GM19452 (cell line): ENCODE measurements around the gene TRIM17.

Experiments used
- ATAC-seq: cut with Tn5 transposase; IDR thresholded peaks from one replicate; pipeline ENCODE4 v1.9.1; 2021; ENCODE audit not compliant: unreplicated experiment

TRIM17 gene

DNA sequence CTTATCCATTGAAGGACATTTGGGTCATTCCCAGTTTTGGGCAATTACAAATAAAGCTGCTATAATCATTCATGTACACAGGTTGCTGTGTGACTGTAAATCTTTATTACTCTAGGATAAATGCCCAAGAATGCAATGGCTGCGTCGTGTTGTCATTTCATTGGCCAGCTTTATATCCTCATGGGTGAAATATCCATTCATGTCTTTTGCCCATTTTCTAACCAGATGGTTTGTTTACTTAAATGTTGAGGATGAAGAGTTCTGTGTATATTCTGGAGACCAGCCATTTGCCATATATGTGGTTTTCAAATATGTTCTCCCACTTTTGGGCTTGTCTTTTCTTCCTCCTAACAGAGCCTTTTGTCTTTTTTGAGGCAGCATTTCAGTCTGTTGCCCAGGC lies 35.3 kb downstream of the TRIM17 start:
- ATAC-seq, result no peak

- no peak for ATAC-seq
Observed at GRCh38 chr1:228379666-228380065, 37.0 kb downstream of the TRIM17 start.

GRCh38 chr1:228378873-228379460 lies 37.7 kb downstream of the TRIM17 start:
- no peak for ATAC-seq

DNA sequence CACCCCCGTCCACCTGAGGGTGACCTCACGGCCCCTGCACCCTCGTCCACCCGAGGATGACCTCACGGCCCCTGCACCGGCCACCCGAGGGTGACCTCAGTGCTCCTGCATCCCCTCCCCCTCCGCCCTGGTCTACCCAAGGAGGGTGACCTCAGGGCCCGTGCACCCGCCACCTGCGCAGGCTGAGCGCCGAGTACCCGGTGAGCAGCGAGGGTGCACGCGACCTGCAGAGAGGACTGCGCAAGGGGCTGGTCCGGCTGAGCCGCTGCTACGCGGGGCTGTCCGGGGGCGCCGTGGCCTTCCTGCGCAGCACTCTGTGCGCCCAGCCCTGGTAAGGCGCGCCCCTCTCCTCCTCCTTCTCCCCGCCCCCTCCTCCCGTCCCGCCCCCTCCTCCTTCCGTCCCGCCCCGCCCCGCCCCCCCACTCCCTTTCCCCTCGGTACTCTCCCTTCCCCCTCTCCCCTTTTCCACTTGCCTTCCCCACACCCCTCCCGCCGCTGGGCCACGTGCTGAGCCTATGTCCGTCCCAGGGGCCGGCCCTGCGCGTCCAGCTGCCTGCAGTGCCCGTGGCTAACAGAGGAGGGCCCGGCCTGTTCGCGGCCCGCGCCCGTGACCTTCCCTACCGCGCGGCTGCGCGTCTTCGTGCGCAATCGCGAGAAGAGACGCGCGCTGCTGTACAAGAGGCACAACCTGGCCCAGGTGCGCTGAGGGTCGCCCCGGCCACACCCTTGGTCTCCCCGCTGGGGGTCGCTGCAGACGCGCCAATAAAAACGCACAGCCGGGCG lies 38.4 kb downstream of the TRIM17 start:
- ATAC-seq, result no peak

- no peak for ATAC-seq
Observed at GRCh38 chr1:228377664-228378089, 39.0 kb downstream of the TRIM17 start.

- ATAC-seq, result no peak
Observed at GRCh38 chr1:228376651-228377631, 39.7 kb downstream of the TRIM17 start.

DNA sequence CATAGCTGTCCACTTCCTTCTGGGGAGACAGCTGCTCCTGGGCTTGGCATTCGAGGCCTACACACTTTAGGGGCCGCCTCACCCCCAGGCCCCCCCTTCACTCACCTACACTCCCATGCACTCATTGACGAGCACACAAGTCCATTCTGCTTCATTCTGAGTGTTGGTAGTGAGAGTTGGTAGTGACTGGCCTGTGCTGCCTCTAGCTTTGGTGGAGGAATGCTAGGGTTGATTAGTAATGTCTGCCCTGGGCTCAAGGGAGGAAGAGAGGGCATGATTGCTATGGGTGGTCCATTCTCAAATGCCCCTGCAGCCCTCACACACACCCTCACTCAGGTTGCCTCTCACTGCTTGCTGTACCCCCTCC lies 40.4 kb downstream of the TRIM17 start:
- no peak for ATAC-seq

DNA sequence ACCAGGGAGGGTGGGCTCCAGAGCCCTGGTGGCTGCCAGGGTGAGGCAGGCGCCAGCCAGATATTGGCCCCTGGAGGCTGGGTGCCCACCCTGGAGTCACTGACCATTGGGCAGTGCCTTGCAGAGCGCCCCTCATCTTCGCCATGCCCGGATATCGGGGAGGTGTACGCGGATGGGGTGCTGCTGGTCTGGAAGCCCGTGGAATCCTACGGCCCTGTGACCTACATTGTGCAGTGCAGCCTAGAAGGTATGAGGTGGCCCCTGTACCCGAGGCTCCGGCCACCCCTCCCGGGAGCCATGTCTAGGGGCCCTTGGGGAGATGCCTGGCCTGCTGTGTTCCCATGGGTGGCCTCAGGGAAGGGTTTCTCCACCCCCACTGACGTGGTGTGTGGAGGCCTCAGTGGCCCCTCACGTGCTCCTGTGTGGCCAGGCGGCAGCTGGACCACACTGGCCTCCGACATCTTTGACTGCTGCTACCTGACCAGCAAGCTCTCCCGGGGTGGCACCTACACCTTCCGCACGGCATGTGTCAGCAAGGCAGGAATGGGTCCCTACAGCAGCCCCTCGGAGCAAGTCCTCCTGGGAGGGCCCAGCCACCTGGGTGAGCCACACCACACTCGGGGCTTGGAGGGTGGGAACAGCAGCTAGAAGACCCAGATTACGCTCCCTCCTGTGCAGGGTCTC lies 40.9 kb downstream of the TRIM17 start:
- ATAC-seq, result no peak

DNA sequence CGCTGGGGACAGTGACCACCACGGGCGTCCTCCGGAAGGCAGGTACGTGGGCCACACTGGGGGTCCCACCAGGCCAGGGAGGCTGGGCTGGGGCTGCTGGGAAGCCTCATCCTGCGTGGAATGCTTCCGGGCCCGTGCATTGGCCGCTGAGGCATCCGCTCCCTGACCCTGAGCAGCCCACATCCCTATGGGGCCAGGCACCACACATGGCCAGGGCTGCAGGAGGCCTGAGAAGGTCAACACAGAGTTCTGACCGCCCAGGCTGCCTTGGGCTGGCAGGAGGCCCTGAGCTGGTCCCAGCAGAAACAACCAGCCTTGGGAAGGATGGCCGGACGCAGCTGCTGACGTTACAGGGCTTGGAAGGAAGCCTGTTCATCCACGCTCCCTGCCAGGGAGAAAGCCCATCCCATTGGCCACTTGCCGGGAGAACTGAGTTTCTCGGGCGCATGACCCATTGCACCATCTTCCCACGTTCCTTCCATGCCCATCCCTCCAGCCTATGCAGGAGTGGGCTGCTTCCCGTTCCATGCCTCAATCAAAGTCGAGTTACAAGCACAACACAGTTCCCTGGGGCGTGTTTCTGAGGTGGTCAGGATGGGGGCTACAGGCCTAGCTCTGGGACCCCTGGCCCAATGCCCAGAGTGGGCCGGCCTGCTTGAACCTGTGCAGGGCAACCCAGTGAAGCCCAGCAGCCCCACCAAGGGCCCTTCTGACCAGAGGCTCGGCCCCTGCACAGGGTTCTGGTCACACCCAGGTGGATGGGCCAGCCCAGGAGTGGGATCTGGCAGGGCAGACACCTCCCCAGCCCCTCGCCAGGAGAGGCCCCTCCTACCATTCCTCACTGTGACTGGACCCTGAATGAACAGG lies 41.7 kb downstream of the TRIM17 start:
- ATAC-seq, result no peak

- ATAC-seq, result no peak
Observed at GRCh38 chr1:228373681-228374571, 42.7 kb downstream of the TRIM17 start.

- no peak for ATAC-seq
Observed at GRCh38 chr1:228373004-228373680, 43.5 kb downstream of the TRIM17 start.

- ATAC-seq, result no peak
Observed at GRCh38 chr1:228372183-228373003, 44.3 kb downstream of the TRIM17 start.

- no peak for ATAC-seq
Observed at GRCh38 chr1:228371741-228372182, 44.9 kb downstream of the TRIM17 start.

GRCh38 chr1:228370941-228371740 lies 45.5 kb downstream of the TRIM17 start:
- ATAC-seq, result no peak

DNA sequence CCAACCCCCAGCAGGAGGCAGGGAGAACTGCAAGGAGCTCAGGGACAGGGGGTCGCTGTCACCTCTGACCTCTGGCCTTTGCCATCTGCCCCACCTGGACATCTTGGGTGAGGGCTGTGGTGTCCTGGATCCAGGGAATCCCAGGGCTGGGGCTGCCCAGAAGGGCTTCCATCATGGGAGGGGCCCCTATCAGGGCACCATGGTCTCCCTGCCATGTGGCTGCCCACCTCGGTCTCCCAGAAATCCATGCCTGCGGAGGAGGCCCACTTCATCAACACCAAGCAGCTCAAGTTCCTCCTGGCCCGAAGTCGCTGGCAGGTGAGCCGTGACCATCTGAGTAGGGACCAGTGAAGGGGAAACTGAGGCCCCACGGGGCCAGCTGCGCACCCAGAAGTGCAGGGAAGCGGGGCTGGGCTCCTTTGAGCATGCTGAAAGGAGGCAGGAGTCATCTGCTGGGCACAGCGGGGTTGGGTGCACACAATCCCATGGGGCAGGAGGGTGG lies 46.2 kb downstream of the TRIM17 start:
- no peak for ATAC-seq

DNA sequence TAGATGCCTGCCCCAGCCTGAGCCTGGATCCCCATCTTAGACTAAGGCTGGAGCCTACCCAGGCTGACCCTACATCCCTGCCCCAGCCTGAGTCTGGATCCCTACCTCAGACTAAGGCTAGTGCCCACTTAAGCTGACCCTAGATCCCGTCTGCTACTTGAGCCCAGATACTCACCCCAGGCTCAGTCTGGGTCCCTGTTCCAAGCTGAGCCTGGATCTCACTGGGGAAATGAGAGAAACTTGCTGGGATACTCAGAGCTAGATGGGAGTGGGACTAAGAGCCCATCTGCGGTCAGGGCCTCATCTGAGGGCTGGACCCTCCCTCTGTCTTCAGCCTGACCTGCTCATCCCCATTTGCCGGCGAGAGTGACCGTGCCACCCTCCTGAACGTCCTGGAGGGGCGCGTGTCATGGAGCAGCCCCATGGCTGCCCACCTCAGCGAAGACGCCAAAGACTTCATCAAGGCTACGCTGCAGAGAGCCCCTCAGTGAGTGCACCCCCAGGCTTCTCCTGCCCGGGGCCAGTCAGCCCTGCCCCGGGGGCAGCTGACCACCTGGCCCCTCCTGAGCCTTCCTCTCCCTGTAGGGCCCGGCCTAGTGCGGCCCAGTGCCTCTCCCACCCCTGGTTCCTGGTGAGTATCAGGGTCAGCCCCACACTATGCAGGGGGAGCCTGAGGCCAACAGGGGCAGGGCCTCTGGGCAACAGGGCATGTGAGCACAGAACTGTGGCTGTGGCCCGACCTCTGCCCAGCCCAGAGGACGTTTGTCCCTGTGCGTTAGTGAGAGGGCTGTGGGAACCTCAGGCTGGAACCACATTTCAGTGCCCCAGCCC lies 46.8 kb downstream of the TRIM17 start:
- ATAC-seq, result no peak
